CD4-positive, CD25-positive, alpha-beta regulatory T cell (primary cell): ENCODE measurements around the gene MORC3. TPM values are rescaled to one million over a fixed set of nuclear protein-coding genes. Genes with fewer than 3 reads are reported as not detected.
"Not testable (repeated sequence)": the region's sequence is repeated elsewhere in the genome, so short reads cannot be mapped to it uniquely, and the experiment has no call there.

Experiments used
- ATAC-seq, 2 donors: fragments of 150-1000 bp; cut with Tn5 transposase; one replicate each; pipeline ENCODE4 v1.10.0; 2021; ENCODE audit warnings: low read depth in 2 of 2, moderate number of reproducible peaks in 2 of 2, moderate library complexity in 1 of 2
- DNase-seq, 3 donors: peaks; one replicate each; pipeline versions ENCODE4 v3.0.0 to v3.0.0-alpha.2; 2012 to 2022; ENCODE audit warnings: mixed read lengths in 1 of 3
- H3K27ac ChIP-seq: one replicate; pipeline ENCODE4 v1.7.0; 2013; ENCODE audit warnings: mild to moderate bottlenecking, low read length; ENCODE audit not compliant: insufficient read depth, poor library complexity, severe bottlenecking
- H3K27me3 ChIP-seq: one replicate; pipeline ENCODE4 v1.7.0; 2013; ENCODE audit warnings: low read length; ENCODE audit not compliant: control insufficient read depth, insufficient read depth
- H3K36me3 ChIP-seq: one replicate; pipeline ENCODE4 v1.7.0; 2013; ENCODE audit warnings: mild to moderate bottlenecking, low read length, moderate library complexity; ENCODE audit not compliant: control insufficient read depth, insufficient read depth
- H3K4me1 ChIP-seq: 2 replicates; pipeline ENCODE4 v1.7.0; 2013; ENCODE audit warnings: mild to moderate bottlenecking, low read length; ENCODE audit not compliant: insufficient read depth, control insufficient read depth, poor library complexity, severe bottlenecking
- H3K4me3 ChIP-seq: one replicate; pipeline ENCODE4 v1.7.0; 2013; ENCODE audit warnings: low read depth, mild to moderate bottlenecking, low read length, moderate library complexity
- H3K9me3 ChIP-seq, 2 experiments: 1 replicate in 1 of 2; 2 replicates in 1 of 2; pipeline ENCODE4 v1.7.0; 2013; ENCODE audit warnings: low read length in 2 of 2, mild to moderate bottlenecking in 1 of 2, moderate library complexity in 1 of 2; ENCODE audit not compliant: control insufficient read depth in 2 of 2
- H3K27ac Mint-ChIP-seq, 3 donors: one replicate each; pipeline ENCODE4 v1.8.0; 2020 to 2022; ENCODE audit warnings: mild to moderate bottlenecking in 3 of 3, mixed read lengths in 3 of 3, moderate library complexity in 2 of 3
- H3K27me3 Mint-ChIP-seq: one replicate; pipeline ENCODE4 v1.8.0; 2022; ENCODE audit warnings: mild to moderate bottlenecking, mixed read lengths
- H3K36me3 Mint-ChIP-seq: one replicate; pipeline ENCODE4 v1.8.0; 2020; ENCODE audit warnings: mixed read lengths
- H3K4me1 Mint-ChIP-seq, 4 donors: one replicate each; pipeline ENCODE4 v1.8.0; 2020 to 2022; ENCODE audit warnings: mixed read lengths in 4 of 4, mild to moderate bottlenecking in 1 of 4
- H3K4me3 Mint-ChIP-seq, 4 donors: one replicate each; pipeline ENCODE4 v1.8.0; 2020 to 2022; ENCODE audit warnings: mild to moderate bottlenecking in 4 of 4, mixed read lengths in 4 of 4, moderate library complexity in 3 of 4
- H3K9me3 Mint-ChIP-seq, 7 donors: one replicate each; pipeline ENCODE4 v1.8.0; 2020 to 2022; ENCODE audit warnings: mixed read lengths in 7 of 7, mild to moderate bottlenecking in 3 of 7, moderate library complexity in 2 of 7
- polyA plus RNA-seq, 4 donors: library from polyadenylated mRNA; unstranded; fragments of 300-500 nt; fragmentation: Illumina TruSeq; gene quantifications; one replicate each; pipeline ENCODE4 v1.2.3, GENCODE V29; 2021
- total RNA-seq: library from RNA; stranded (reverse); gene quantifications from one replicate; pipeline ENCODE4 v1.2.3, GENCODE V29; 2022

MORC3 gene
- total and polyA plus RNA-seq, 5 donors from 2014 or later: 31.8 to 68.2 (median 44.9) TPM

DNA sequence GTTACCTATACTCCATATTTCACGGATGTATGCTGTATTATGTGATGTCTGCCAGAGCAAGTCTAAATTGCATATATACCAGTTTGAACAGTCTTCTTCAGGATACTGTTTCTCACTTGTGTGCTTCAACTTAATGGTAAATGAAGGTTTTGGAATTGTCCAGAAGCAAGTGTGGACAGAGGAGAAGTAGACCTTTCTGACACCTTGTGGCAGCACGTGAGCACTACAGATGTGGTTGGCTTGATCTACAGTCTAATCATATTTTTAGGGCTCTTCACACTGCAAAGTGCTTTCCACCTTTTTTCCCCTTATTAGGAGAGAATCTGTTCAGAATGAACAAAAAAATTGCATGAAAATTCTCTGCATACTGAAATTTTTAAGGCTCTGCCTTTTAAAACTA, 10.9 kb downstream of the MORC3 start:
- Histone ChIP-seq H3K27ac (no peak overlapping the region), H3K4me3 (peak overlapping the region; percentile 38), H3K27me3 (no peaks in the 10 kb centered on the region), H3K36me3 (peaks cover 26% of the 10 kb centered on the region), H3K4me1 (peaks cover 33% of the 10 kb centered on the region), H3K9me3 (no peaks in the 10 kb centered on the region)
- Mint-ChIP-seq H3K4me3 (peak overlapping the region in 3 of 4 donors; percentile 8 to 53 (median 11)), H3K9me3 (no peaks in the 10 kb centered on the region), H3K36me3 (peaks cover 13% of the 10 kb centered on the region), H3K4me1 (peaks cover 22 to 79% (median 51%) of the 10 kb centered on the region in 4 donors), H3K27ac (peak overlapping the region; percentile 28 to 88 (median 80)), H3K27me3 (no peaks in the 10 kb centered on the region)
- peak; percentile 42 to 63 (median 62) for DNase-seq
- ATAC-seq: peak; percentile 73 to 78

DNA sequence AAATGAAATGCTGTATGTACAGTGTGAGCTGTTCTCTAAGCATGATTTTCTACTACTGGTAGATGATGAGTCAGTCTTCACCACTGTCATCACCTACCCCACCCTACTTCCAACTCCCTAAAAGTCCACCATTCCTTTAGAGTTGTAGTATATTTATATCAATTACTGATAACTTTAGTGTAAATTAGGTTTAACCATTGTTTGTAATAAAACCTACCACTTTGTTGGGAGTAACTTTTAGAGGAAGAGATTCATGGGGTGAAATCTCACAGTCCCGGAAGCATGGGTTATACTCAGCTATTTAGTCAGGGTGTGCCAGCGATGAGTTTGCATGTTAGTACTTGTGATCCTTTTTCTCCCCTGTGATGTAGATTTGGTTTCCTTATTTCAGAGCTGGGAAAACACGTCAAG, 17.1 kb downstream of the MORC3 start:
- no peak overlapping the region for H3K4me3 ChIP-seq
- no peak overlapping the region for H3K27ac ChIP-seq
- H3K36me3 ChIP-seq: peaks cover 77% of the 10 kb centered on the region
- no peaks in the 10 kb centered on the region for H3K27me3 ChIP-seq
- peaks cover 10 to 50% (median 23%) of the 10 kb centered on the region in 4 donors for H3K4me1 Mint-ChIP-seq
- H3K36me3 Mint-ChIP-seq: peaks cover 34% of the 10 kb centered on the region
- H3K9me3 ChIP-seq: no peaks in the 10 kb centered on the region
- H3K27me3 Mint-ChIP-seq: no peaks in the 10 kb centered on the region
- H3K4me3 Mint-ChIP-seq: no peak overlapping the region
- no peak for DNase-seq
- H3K27ac Mint-ChIP-seq: no peak overlapping the region
- ATAC-seq: no peak
- no peaks in the 10 kb centered on the region for H3K4me1 ChIP-seq
- no peaks in the 10 kb centered on the region for H3K9me3 Mint-ChIP-seq

DNA sequence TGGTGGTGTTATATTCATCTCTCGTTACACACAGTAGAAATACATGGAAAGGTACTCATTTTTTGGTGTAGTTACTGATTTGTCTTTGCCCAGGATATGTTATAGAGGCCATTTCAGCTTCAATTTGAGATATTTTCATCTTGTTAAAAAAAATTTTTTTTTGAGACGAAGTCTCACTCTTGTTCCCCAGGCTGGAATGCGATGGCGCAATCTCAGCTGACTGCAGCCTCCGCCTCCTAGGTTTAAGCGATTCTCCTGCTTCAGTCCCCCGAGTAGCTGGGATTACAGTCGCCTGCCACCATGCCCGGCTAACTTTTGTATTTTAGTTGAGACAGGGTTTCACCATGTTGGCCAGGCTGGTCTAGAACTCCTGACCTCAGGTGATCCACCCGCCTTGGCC, 19.0 kb downstream of the MORC3 start:
- Mint-ChIP-seq H3K27ac (no peak overlapping the region), H3K4me3 (no peak overlapping the region), H3K9me3 (no peaks in the 10 kb centered on the region), H3K27me3 (no peaks in the 10 kb centered on the region), H3K4me1 (peaks cover 5 to 33% (median 13%) of the 10 kb centered on the region in 4 donors), H3K36me3 (peaks cover 34% of the 10 kb centered on the region)
- DNase-seq: no peak
- Histone ChIP-seq H3K36me3 (peaks cover 91% of the 10 kb centered on the region), H3K9me3 (no peaks in the 10 kb centered on the region), H3K4me3 (no peak overlapping the region), H3K4me1 (no peaks in the 10 kb centered on the region), H3K27ac (no peak overlapping the region), H3K27me3 (no peaks in the 10 kb centered on the region)
- no peak for ATAC-seq

DNA sequence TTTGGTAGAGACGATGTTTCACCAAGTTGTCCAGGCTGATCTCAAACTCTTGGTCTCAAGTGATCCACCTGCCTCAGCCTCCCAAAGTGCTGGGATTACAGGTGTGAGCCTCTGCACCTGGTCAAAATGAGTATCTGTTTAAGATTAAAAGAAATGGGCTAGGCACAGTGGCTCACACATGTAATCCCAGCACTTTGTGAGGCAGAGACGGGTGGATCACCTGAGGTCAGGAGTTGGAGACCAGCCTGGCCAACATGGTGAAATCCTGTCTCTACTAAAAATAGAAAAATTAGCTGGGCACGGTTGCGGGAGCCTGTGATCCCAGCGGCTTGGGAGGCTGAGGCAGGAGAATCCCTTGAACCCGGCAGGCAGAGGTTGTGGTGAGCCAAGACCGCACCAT, 22.6 kb downstream of the MORC3 start:
- H3K27me3 Mint-ChIP-seq, H3K4me1 ChIP-seq, DNase-seq, H3K27ac Mint-ChIP-seq, H3K4me3 Mint-ChIP-seq, ATAC-seq, H3K27ac ChIP-seq, H3K4me3 ChIP-seq, H3K9me3 ChIP-seq, H3K9me3 Mint-ChIP-seq, H3K27me3 ChIP-seq: not testable (repeated sequence)
- Mint-ChIP-seq H3K4me1 (peaks cover 3 to 12% (median 7%) of the 10 kb centered on the region in 4 donors), H3K36me3 (peaks cover 24% of the 10 kb centered on the region)
- peaks cover 96% of the 10 kb centered on the region for H3K36me3 ChIP-seq

DNA sequence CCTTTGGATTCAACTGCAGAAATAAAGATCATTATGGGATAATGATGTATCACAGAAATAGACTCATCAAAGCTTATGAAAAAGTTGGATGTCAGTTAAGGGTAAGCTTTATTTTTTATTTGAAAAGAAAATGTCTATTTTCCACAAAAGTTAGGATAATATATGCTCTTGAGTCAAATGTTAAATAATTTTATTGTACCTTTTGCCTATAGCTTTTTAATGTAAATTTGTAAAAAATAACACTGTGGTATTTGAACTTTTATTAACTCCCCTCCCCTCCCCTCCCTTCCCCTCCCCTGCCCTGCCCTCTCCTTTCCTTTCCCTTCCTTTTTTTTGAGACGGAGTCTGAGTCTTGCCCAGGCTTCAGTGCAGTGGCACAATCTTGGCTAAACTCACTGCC, 24.9 kb downstream of the MORC3 start:
- no peaks in the 10 kb centered on the region for H3K27me3 Mint-ChIP-seq
- H3K9me3 Mint-ChIP-seq: peaks cover 0 to 1% (median 0%) of the 10 kb centered on the region in 7 donors
- no peak overlapping the region for H3K4me3 Mint-ChIP-seq
- no peak overlapping the region for H3K27ac Mint-ChIP-seq
- Histone ChIP-seq H3K4me3 (no peak overlapping the region), H3K27me3 (no peaks in the 10 kb centered on the region), H3K36me3 (peaks cover 96% of the 10 kb centered on the region), H3K27ac (no peak overlapping the region), H3K9me3 (no peaks in the 10 kb centered on the region), H3K4me1 (no peaks in the 10 kb centered on the region)
- H3K4me1 Mint-ChIP-seq: peaks cover 7 to 20% (median 10%) of the 10 kb centered on the region in 4 donors
- ATAC-seq (no peak), DNase-seq (no peak)
- peaks cover 26% of the 10 kb centered on the region for H3K36me3 Mint-ChIP-seq

DNA sequence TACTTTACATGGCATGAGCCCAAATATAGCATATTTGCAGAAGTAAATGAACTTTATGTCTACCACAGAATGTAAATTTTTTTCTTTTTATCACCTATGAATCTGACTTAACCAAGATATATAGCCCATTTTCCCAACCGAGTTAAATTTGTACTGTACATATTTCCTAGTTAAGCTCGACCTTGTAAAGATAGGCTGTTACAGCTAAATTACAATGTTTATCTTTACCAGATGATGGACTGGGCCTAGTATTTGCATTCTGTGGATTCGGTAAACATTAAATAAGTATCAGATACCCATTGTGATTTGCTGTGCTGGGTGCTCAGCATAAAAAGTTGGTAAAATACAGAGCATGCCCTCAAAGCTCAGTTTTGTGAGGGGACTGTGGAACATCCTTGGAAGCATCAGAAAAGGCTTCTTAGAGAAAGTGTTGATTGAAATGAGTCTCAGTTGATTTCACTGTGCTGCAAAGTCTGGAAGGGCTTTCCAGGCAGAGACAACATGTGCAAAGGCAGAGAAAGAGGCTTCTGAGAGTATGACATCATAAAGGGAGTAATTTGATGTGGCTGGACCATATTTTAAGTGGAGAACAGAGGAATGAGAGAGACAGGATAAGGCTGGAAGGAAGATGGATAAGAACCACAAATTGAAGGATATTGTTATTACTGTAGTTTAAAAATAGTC, 27.4 kb downstream of the MORC3 start:
- no peak for ATAC-seq
- Histone ChIP-seq H3K36me3 (peaks cover 96% of the 10 kb centered on the region), H3K4me1 (no peaks in the 10 kb centered on the region), H3K4me3 (no peak overlapping the region), H3K27me3 (no peaks in the 10 kb centered on the region), H3K9me3 (no peaks in the 10 kb centered on the region), H3K27ac (no peak overlapping the region)
- DNase-seq: no peak
- Mint-ChIP-seq H3K27me3 (no peaks in the 10 kb centered on the region), H3K27ac (peak overlapping the region; percentile 49 to 87 (median 50)), H3K4me3 (peak overlapping the region in 1 of 4 donors; percentile 51), H3K9me3 (peaks cover 0 to 1% (median 0%) of the 10 kb centered on the region in 7 donors), H3K36me3 (peaks cover 32% of the 10 kb centered on the region), H3K4me1 (peaks cover 7 to 23% (median 12%) of the 10 kb centered on the region in 4 donors)

DNA sequence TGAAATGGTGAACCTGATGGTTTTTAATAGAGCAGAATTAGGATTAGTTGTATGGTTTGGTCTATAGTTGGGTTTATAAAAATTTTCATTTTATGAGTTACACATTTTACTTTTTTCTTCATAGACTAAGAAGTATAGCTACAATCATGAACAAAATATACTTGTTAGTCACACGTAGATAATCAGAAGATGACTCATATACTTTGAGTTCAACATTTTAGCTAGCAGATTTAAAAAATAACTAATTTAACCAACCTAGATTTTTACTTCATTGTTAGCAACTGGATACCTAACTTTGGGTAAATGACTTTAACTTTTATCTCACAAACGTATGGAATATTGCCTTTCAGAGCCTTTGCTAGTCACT, 27.9 kb downstream of the MORC3 start:
- ATAC-seq: no peak
- Histone ChIP-seq H3K27me3 (no peaks in the 10 kb centered on the region), H3K27ac (no peak overlapping the region), H3K4me1 (no peaks in the 10 kb centered on the region), H3K36me3 (peaks cover 95% of the 10 kb centered on the region), H3K9me3 (no peaks in the 10 kb centered on the region), H3K4me3 (no peak overlapping the region)
- Mint-ChIP-seq H3K36me3 (peaks cover 36% of the 10 kb centered on the region), H3K27me3 (no peaks in the 10 kb centered on the region), H3K9me3 (peaks cover 0 to 1% (median 0%) of the 10 kb centered on the region in 7 donors), H3K4me1 (peaks cover 7 to 23% (median 12%) of the 10 kb centered on the region in 4 donors), H3K4me3 (no peak overlapping the region), H3K27ac (peak overlapping the region in 2 of 3 donors; percentile 49 to 50)
- DNase-seq: no peak

DNA sequence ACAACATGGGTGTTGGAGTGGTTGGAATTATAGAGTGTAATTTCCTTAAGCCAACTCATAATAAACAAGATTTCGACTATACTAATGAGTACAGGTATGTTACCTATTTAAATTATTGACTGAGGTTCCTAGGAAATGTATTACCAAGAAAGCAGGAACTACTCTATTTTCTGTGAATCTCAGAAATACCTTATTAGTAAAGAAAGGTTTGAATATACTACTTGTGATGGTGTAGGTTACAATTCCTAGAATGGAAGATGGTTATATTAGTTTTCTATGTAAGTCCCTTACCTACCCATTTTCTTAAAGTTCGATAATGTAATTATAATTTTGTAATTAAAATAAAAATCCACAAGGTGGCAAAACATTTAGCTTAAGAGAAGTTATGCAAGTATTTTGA, 29.3 kb downstream of the MORC3 start:
- H3K36me3 Mint-ChIP-seq: peaks cover 34% of the 10 kb centered on the region

More for the DNA sequence above, 29.3 kb downstream of the MORC3 start:
- no peaks in the 10 kb centered on the region for H3K27me3 ChIP-seq
- DNase-seq (peak in 1 of 3 donors; percentile 63), ATAC-seq (peak in 1 of 2 donors; percentile 58)
- H3K27ac ChIP-seq: no peak overlapping the region
- Mint-ChIP-seq H3K27ac (peak overlapping the region in 1 of 3 donors; percentile 34), H3K4me3 (no peak overlapping the region), H3K27me3 (no peaks in the 10 kb centered on the region), H3K4me1 (peaks cover 5 to 26% (median 12%) of the 10 kb centered on the region in 4 donors), H3K9me3 (peaks cover 0 to 1% (median 0%) of the 10 kb centered on the region in 7 donors)
- no peaks in the 10 kb centered on the region for H3K9me3 ChIP-seq
- no peaks in the 10 kb centered on the region for H3K4me1 ChIP-seq
- H3K4me3 ChIP-seq: no peak overlapping the region
- peaks cover 84% of the 10 kb centered on the region for H3K36me3 ChIP-seq
